ENCODE results near the gene PKM. TPM values are rescaled to one million over a fixed set of nuclear protein-coding genes. Genes with fewer than 3 reads are reported as not detected.

The PKM gene
- total and polyA plus RNA-seq, 2 donors (not counting 3 experiments of a cell fraction or from before 2014, with no cell fraction given), result 689 to 968 TPM

DNA sequence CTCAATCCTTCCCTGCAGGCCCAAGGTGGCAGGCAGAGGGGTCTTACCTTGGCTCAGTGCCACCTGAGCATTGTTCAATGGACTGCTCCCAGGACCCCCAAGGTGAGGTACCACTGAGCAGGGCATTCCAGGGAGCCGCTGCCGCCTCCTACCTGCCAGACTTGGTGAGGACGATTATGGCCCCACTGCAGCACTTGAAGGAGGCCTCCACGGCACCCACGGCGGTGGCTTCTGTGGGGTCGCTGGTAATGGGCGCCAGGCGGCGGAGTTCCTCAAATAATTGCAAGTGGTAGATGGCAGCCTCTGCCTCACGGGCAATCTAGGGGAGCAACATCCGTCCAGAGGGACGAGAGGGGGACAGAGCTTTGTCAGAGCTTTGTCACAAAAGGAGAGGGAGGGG lies 28.7 kb downstream of the PKM start:
- Histone ChIP-seq H4K20me1 (replicated peaks; ENCODE audit: control insufficient read depth, extremely low read depth, insufficient read depth, low read length) (no peaks in the 10 kb centered on the region), H3K9ac (replicated peaks; ENCODE audit: extremely low read depth, insufficient read depth, low read length) (no peak overlapping the region), H2AFZ (ENCODE audit: low read depth, low read length) (no peak overlapping the region), H3K4me1 (ENCODE audit: control insufficient read depth, extremely low read depth, insufficient read depth, low read length) (peaks cover 8% of the 10 kb centered on the region), H3K9me1 (replicated peaks; ENCODE audit: control insufficient read depth, extremely low read depth, insufficient read depth, low read length) (no peaks in the 10 kb centered on the region), H3K4me3 (replicated peaks in 1 of 3; ENCODE audit: insufficient read depth in 1 of 3, low read depth in 1 of 3, low read length in 3 of 3) (no peak overlapping the region), H3K9me3 (replicated peaks; ENCODE audit: control insufficient read depth, insufficient read depth, low read length) (no peaks in the 10 kb centered on the region), H3K27ac (ENCODE audit: insufficient read depth, low read depth, low read length) (no peak overlapping the region), H3K27me3 (ENCODE audit: control insufficient read depth in 2 of 2, insufficient read depth in 2 of 2, low read length in 2 of 2) (peaks cover 0 to under 1% of the 10 kb centered on the region in 2 experiments), H3K36me3 (ENCODE audit: control insufficient read depth in 2 of 2, extremely low read depth in 1 of 2, insufficient read depth in 2 of 2, low read length in 2 of 2) (peaks cover 50 to 54% of the 10 kb centered on the region in 2 experiments), H3K4me2 (ENCODE audit: insufficient read depth, low read length) (no peak overlapping the region), H3K79me2 (ENCODE audit: control insufficient read depth, insufficient read depth, low read length) (no peaks in the 10 kb centered on the region)
- FAIRE-seq (no peak), DNase-seq (ENCODE audit: low read depth, low spot score) (no peak)
- CTCF ChIA-PET, result interaction anchor here (0.9 to 4.7 kb wide), 4 partner anchors 10 to 84 kb away, joined by 3 to 63 read pairs (median 10); no protein-coding TSS in a partner anchor
- no TSS peak for BruUV-seq (replicated peaks)
- dilution Hi-C loops (cut with MboI; ENCODE audit: extremely low pct_ligation_motif_present, low sequenced_read_pairs), result no loop called here
- POLR2A ChIA-PET, result no interaction called here
- TF ChIP-seq EZH2 (IDR thresholded peaks at IDR 0.05; ENCODE audit: borderline replicate concordance, low read depth, low read length, severe bottlenecking), result no peak
- no peak for TF ChIP-seq GATA2 (IDR thresholded peaks at IDR 0.05; ENCODE audit: insufficient read depth, insufficient read length, low read depth, low read length)
- TF ChIP-seq, protein P1, sequence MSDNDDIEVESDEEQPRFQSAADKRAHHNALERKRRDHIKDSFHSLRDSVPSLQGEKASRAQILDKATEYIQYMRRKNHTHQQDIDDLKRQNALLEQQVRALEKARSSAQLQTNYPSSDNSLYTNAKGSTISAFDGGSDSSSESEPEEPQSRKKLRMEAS (IDR thresholded peaks at IDR 0.05; ENCODE audit: insufficient read depth, insufficient read length), result no peak
- no peak for TF ChIP-seq CTCF (IDR thresholded peaks at IDR 0.05; ENCODE audit: extremely low read depth in 1 of 2, insufficient read depth in 1 of 2, low read depth in 1 of 2, low read length in 2 of 2)
- no peak for TF ChIP-seq JUN (IDR thresholded peaks at IDR 0.05; ENCODE audit: borderline replicate concordance, insufficient read depth, insufficient read length, low read depth)
- TF ChIP-seq FOS (IDR thresholded peaks at IDR 0.05; ENCODE audit: borderline replicate concordance, insufficient read depth, low read length), result no peak
- no peak for TF ChIP-seq MYC (IDR thresholded peaks at IDR 0.05; ENCODE audit: low read depth, low read length)
- no peak for TF ChIP-seq POLR2A (IDR thresholded peaks at IDR 0.05; ENCODE audit: low read depth, low read length)
- TF ChIP-seq POLR2AphosphoS5 (IDR thresholded peaks at IDR 0.05; ENCODE audit: insufficient read depth, low read depth, low read length), result no peak
- intact Hi-C loops (cut with micrococcal nuclease), result no loop called here
